Trophoblast cell (in vitro differentiated cells and primary cell): ENCODE data around the gene RAC2. TPM values are rescaled to one million over a fixed set of nuclear protein-coding genes. Genes with fewer than 3 reads are reported as not detected.

ENCODE experiments used
- DNase-seq, 2 donors: peaks; one replicate each; pipeline ENCODE4 v3.0.0-alpha.2; 2016
- H2AFZ ChIP-seq: 2 replicates; pipeline ENCODE4 v1.6.1; 2013; ENCODE audit warnings: low read length, moderate library complexity, mild to moderate bottlenecking; ENCODE audit not compliant: insufficient read depth, poor library complexity
- H2AK5ac ChIP-seq: 2 replicates; pipeline ENCODE4 v1.6.1; 2013; ENCODE audit warnings: mild to moderate bottlenecking, low read length
- H2BK120ac ChIP-seq: 2 replicates; pipeline ENCODE4 v1.6.1; 2013; ENCODE audit warnings: low read length, mild to moderate bottlenecking, moderate library complexity; ENCODE audit not compliant: insufficient read depth, poor library complexity
- H2BK12ac ChIP-seq: 2 replicates; pipeline ENCODE4 v1.6.1; 2013; ENCODE audit warnings: mild to moderate bottlenecking, low read length, moderate library complexity
- H2BK5ac ChIP-seq: 2 replicates; pipeline ENCODE4 v1.6.1; 2013; ENCODE audit warnings: low read length, low read depth, moderate library complexity, mild to moderate bottlenecking; ENCODE audit not compliant: poor library complexity
- H3K14ac ChIP-seq: 2 replicates; pipeline ENCODE4 v1.6.1; 2013; ENCODE audit warnings: mild to moderate bottlenecking, low read length
- H3K18ac ChIP-seq: 2 replicates; pipeline ENCODE4 v1.6.1; 2013; ENCODE audit warnings: mild to moderate bottlenecking, low read length
- H3K23ac ChIP-seq: 2 replicates; pipeline ENCODE4 v1.6.1; 2013; ENCODE audit warnings: low read length
- H3K27ac ChIP-seq: 2 replicates; pipeline ENCODE4 v1.5.1; 2013; ENCODE audit warnings: low read depth, mild to moderate bottlenecking, inconsistent platforms, low read length, moderate library complexity
- H3K27me3 ChIP-seq: 2 replicates; pipeline ENCODE4 v1.6.1; 2013; ENCODE audit warnings: inconsistent platforms, mild to moderate bottlenecking, low read length, moderate library complexity; ENCODE audit not compliant: insufficient read depth
- H3K36me3 ChIP-seq, 2 experiments: 1 replicate in 1 of 2; 2 replicates in 1 of 2; pipeline ENCODE4 v1.6.1; 2013; ENCODE audit warnings: low read length in 2 of 2, mild to moderate bottlenecking in 2 of 2, moderate library complexity in 1 of 2; ENCODE audit not compliant: insufficient read depth in 2 of 2, control insufficient read depth in 1 of 2
- H3K4ac ChIP-seq: 2 replicates; pipeline ENCODE4 v1.6.1; 2013; ENCODE audit warnings: low read depth, mild to moderate bottlenecking, low read length, moderate library complexity
- H3K4me1 ChIP-seq, 2 experiments: 1 replicate in 1 of 2; 2 replicates in 1 of 2; pipeline ENCODE4 v1.6.1; 2013; ENCODE audit warnings: low read length in 2 of 2, mild to moderate bottlenecking in 2 of 2, moderate library complexity in 1 of 2; ENCODE audit not compliant: insufficient read depth in 2 of 2, control insufficient read depth in 1 of 2
- H3K4me2 ChIP-seq: 2 replicates; pipeline ENCODE4 v1.6.1; 2013; ENCODE audit warnings: inconsistent platforms, mild to moderate bottlenecking, low read length, moderate library complexity
- H3K4me3 ChIP-seq: 2 replicates; pipeline ENCODE4 v1.5.1; 2013; ENCODE audit warnings: mild to moderate bottlenecking, low read depth, low read length, inconsistent platforms
- H3K79me1 ChIP-seq: one replicate; pipeline ENCODE4 v1.6.1; 2013; ENCODE audit warnings: low read length
- H3K79me2 ChIP-seq: 2 replicates; pipeline ENCODE4 v1.6.1; 2013; ENCODE audit warnings: low read length, mild to moderate bottlenecking; ENCODE audit not compliant: control insufficient read depth, insufficient read depth, poor library complexity
- H3K9ac ChIP-seq: 2 replicates; pipeline ENCODE4 v1.6.1; 2013; ENCODE audit warnings: mild to moderate bottlenecking, low read length
- H3K9me3 ChIP-seq: 2 replicates; pipeline ENCODE4 v1.6.1; 2013; ENCODE audit warnings: low read depth, mild to moderate bottlenecking, control low read depth, inconsistent platforms, low read length; ENCODE audit not compliant: insufficient read depth
- H4K12ac ChIP-seq: 2 replicates; pipeline ENCODE4 v1.6.1; 2013; ENCODE audit warnings: low read depth, mild to moderate bottlenecking, low read length, moderate library complexity
- H4K8ac ChIP-seq: 2 replicates; pipeline ENCODE4 v1.6.1; 2013; ENCODE audit warnings: low read depth, mild to moderate bottlenecking, low read length, moderate library complexity
- H4K91ac ChIP-seq: one replicate; pipeline ENCODE4 v1.6.1; 2013; ENCODE audit warnings: low read depth, mild to moderate bottlenecking, low read length, moderate library complexity
- WGBS: extraction: QIAGEN DNeasy Blood & Tissue Kit; methylation state at CpG from one replicate; pipeline ENCODE4 v1.1.7; 2013; ENCODE audit warnings: missing lambda C conversion rate; ENCODE audit not compliant: insufficient read length, insufficient coverage; ENCODE audit errors: extremely low coverage; 5-methylcytosine and 5-hydroxymethylcytosine counted together
- polyA plus RNA-seq: library from polyadenylated mRNA; stranded (reverse); fragments of 200-250 nt; gene quantifications from 2 replicates; pipeline ENCODE4 v1.2.3, GENCODE V29; 2013

Gene RAC2
- 1.9 and 2.5 TPM in 2 replicates for polyA plus RNA-seq

- Histone ChIP-seq H2BK12ac (no peak within 1 kb of the TSS), H2AK5ac (no peak within 1 kb of the TSS), H3K4me2 (no peak within 1 kb of the TSS), H3K79me2 (no peaks in the 10 kb centered on the region), H4K8ac (peak within 1 kb of the TSS; percentile 17), H4K12ac (no peak within 1 kb of the TSS), H3K14ac (peak within 1 kb of the TSS; percentile 22), H3K23ac (no peak within 1 kb of the TSS), H2AFZ (no peak within 1 kb of the TSS), H3K4me3 (no peak within 1 kb of the TSS), H3K18ac (no peak within 1 kb of the TSS), H3K27ac (no peak within 1 kb of the TSS), H4K91ac (no peak within 1 kb of the TSS), H3K27me3 (no peaks in the 10 kb centered on the region), H3K36me3 (no peaks in the 10 kb centered on the region), H3K4ac (no peak within 1 kb of the TSS), H3K9me3 (no peaks in the 10 kb centered on the region), H2BK120ac (no peak within 1 kb of the TSS), H3K9ac (no peak within 1 kb of the TSS), H3K4me1 (peaks cover 0 to 9% of the 10 kb centered on the region in 2 experiments), H2BK5ac (no peak within 1 kb of the TSS), H3K79me1 (no peaks in the 10 kb centered on the region)
- no peak for DNase-seq
- WGBS: no CpG with 5 or more reads among the region's 23 CpGs
Measured at GRCh38 chr22:37244114-37244921, at the start of gene RAC2. RAC2 (minus strand) TSS chr22:37244269; CDS start chr22:37244148, 121 bp downstream.

- Histone ChIP-seq H3K36me3 (no peaks in the 10 kb centered on the region), H3K27ac (no peak overlapping the region), H4K8ac (no peak overlapping the region), H3K23ac (no peak overlapping the region), H2AK5ac (no peak overlapping the region), H3K4ac (no peak overlapping the region), H3K27me3 (no peaks in the 10 kb centered on the region), H3K4me2 (no peak overlapping the region), H3K9ac (no peak overlapping the region), H2BK5ac (no peak overlapping the region), H4K91ac (no peak overlapping the region), H2BK12ac (no peak overlapping the region), H3K4me3 (no peak overlapping the region), H3K79me2 (no peaks in the 10 kb centered on the region), H4K12ac (no peak overlapping the region), H3K18ac (no peak overlapping the region), H3K14ac (no peak overlapping the region), H2AFZ (no peak overlapping the region), H2BK120ac (no peak overlapping the region), H3K79me1 (no peaks in the 10 kb centered on the region), H3K9me3 (no peaks in the 10 kb centered on the region), H3K4me1 (no peaks in the 10 kb centered on the region)
- DNase-seq: no peak
- no CpG with 5 or more reads among the region's 3 CpGs for WGBS
Measured at GRCh38 chr22:37293172-37293571, 49.1 kb upstream of the RAC2 start.

- Histone ChIP-seq H2BK5ac (no peak overlapping the region), H3K4ac (no peak overlapping the region), H3K27ac (no peak overlapping the region), H3K4me1 (no peaks in the 10 kb centered on the region), H3K4me2 (no peak overlapping the region), H3K14ac (no peak overlapping the region), H3K9me3 (no peaks in the 10 kb centered on the region), H3K23ac (no peak overlapping the region), H2BK12ac (no peak overlapping the region), H2AFZ (no peak overlapping the region), H3K36me3 (no peaks in the 10 kb centered on the region), H3K27me3 (no peaks in the 10 kb centered on the region), H4K91ac (no peak overlapping the region), H3K9ac (no peak overlapping the region), H3K79me2 (no peaks in the 10 kb centered on the region), H2BK120ac (no peak overlapping the region), H4K8ac (no peak overlapping the region), H4K12ac (no peak overlapping the region), H3K18ac (no peak overlapping the region), H3K4me3 (no peak overlapping the region), H3K79me1 (no peaks in the 10 kb centered on the region), H2AK5ac (no peak overlapping the region)
- whole genome bisulfite sequencing: no CpG with 5 or more reads among the region's 13 CpGs
- DNase-seq: no peak
Measured at GRCh38 chr22:37292641-37293040, 48.6 kb upstream of the RAC2 start.

GRCh38 chr22:37291559-37292298 lies 47.7 kb upstream of the RAC2 start:
- H3K9ac ChIP-seq: no peak overlapping the region

More at GRCh38 chr22:37291559-37292298, 47.7 kb upstream of the RAC2 start:
- H3K79me1 ChIP-seq: no peaks in the 10 kb centered on the region
- H3K18ac ChIP-seq: no peak overlapping the region
- no peaks in the 10 kb centered on the region for H3K4me1 ChIP-seq
- no peak overlapping the region for H4K12ac ChIP-seq
- H3K4ac ChIP-seq: no peak overlapping the region
- no peak overlapping the region for H2AFZ ChIP-seq
- H3K36me3 ChIP-seq: no peaks in the 10 kb centered on the region
- H2BK12ac ChIP-seq: no peak overlapping the region
- H3K23ac ChIP-seq: no peak overlapping the region
- no CpG with 5 or more reads among the region's 5 CpGs for WGBS
- H3K4me2 ChIP-seq: no peak overlapping the region
- H3K9me3 ChIP-seq: no peaks in the 10 kb centered on the region
- no peak for DNase-seq
- H4K8ac ChIP-seq: no peak overlapping the region
- no peak overlapping the region for H3K14ac ChIP-seq
- no peak overlapping the region for H2AK5ac ChIP-seq
- no peak overlapping the region for H3K4me3 ChIP-seq
- H2BK120ac ChIP-seq: no peak overlapping the region
- H3K27ac ChIP-seq: no peak overlapping the region
- no peaks in the 10 kb centered on the region for H3K27me3 ChIP-seq
- no peak overlapping the region for H4K91ac ChIP-seq
- H3K79me2 ChIP-seq: no peaks in the 10 kb centered on the region
- H2BK5ac ChIP-seq: no peak overlapping the region
